CD14-positive monocyte (primary cell): ENCODE measurements around the gene NEDD4L. TPM values are rescaled to one million over a fixed set of nuclear protein-coding genes. Genes with fewer than 3 reads are reported as not detected.

ENCODE experiments used
- DNase-seq, 3 donors: peaks; one replicate each; pipeline ENCODE4 v3.0.0-alpha.2; 2011 to 2022
- H2AFZ ChIP-seq: 2 replicates; pipeline ENCODE4 v1.6.0; 2012; ENCODE audit warnings: mild to moderate bottlenecking, low read depth, low read length, inconsistent platforms; ENCODE audit not compliant: insufficient read depth, poor library complexity, severe bottlenecking
- H3K27ac ChIP-seq, 2 donors: 1 replicate in 1 of 2; 2 replicates in 1 of 2; pipeline ENCODE4 v1.5.1; 2012 to 2013; ENCODE audit warnings: low read length in 2 of 2, control low read depth in 1 of 2, inconsistent platforms in 1 of 2, low read depth in 1 of 2, mild to moderate bottlenecking in 1 of 2
- H3K27me3 ChIP-seq, 2 donors: one replicate each; pipeline versions ENCODE4 v1.6.0 to v1.6.1; 2011 to 2013; ENCODE audit warnings: low read length in 2 of 2; ENCODE audit not compliant: control insufficient read depth in 2 of 2, insufficient read depth in 2 of 2
- H3K36me3 ChIP-seq, 2 donors: replicated peaks in 1 of 2; 1 replicate in 1 of 2; 2 replicates in 1 of 2; pipeline versions ENCODE4 v1.5.1 to v1.6.1; 2012 to 2013; ENCODE audit warnings: low read length in 2 of 2, control low read depth in 1 of 2, inconsistent platforms in 1 of 2, mild to moderate bottlenecking in 1 of 2; ENCODE audit not compliant: insufficient read depth in 2 of 2, control insufficient read depth in 1 of 2
- H3K4me1 ChIP-seq, 2 donors: 1 replicate in 1 of 2; 2 replicates in 1 of 2; pipeline versions ENCODE4 v1.5.1 to v1.6.1; 2012 to 2013; ENCODE audit warnings: low read length in 2 of 2, control low read depth in 1 of 2, inconsistent platforms in 1 of 2, mild to moderate bottlenecking in 1 of 2, moderate library complexity in 1 of 2; ENCODE audit not compliant: insufficient read depth in 2 of 2, control insufficient read depth in 1 of 2
- H3K4me2 ChIP-seq: replicated peaks from 2 replicates; pipeline ENCODE3; 2012; ENCODE audit warnings: low read length, moderate library complexity, mild to moderate bottlenecking; ENCODE audit not compliant: poor library complexity, severe bottlenecking; ENCODE audit errors: extremely low read depth
- H3K4me3 ChIP-seq, 3 experiments: fragments of 200-600 bp in 1 of 3; sonication (generic) in 1 of 3; replicated peaks in 1 of 3; 1 replicate in 2 of 3; 2 replicates in 1 of 3; pipeline ENCODE4 v1.5.1; 2011 to 2013; ENCODE audit warnings: low read length in 3 of 3, mild to moderate bottlenecking in 3 of 3, control low read depth in 2 of 3, low read depth in 2 of 3, inconsistent platforms in 1 of 3, moderate library complexity in 1 of 3
- H3K79me2 ChIP-seq: 2 replicates; pipeline ENCODE4 v1.6.0; 2012; ENCODE audit warnings: mild to moderate bottlenecking, control low read depth, inconsistent platforms, low read length, moderate library complexity; ENCODE audit not compliant: insufficient read depth
- H3K9ac ChIP-seq: 2 replicates; pipeline ENCODE4 v1.6.0; 2017; ENCODE audit warnings: low read length, mild to moderate bottlenecking; ENCODE audit not compliant: insufficient read depth, poor library complexity, severe bottlenecking
- H3K9me3 ChIP-seq, 2 donors: replicated peaks in 1 of 2; 1 replicate in 1 of 2; 2 replicates in 1 of 2; pipeline versions ENCODE4 v1.5.1 to v1.6.1; 2012 to 2013; ENCODE audit warnings: low read length in 2 of 2, control low read depth in 1 of 2; ENCODE audit not compliant: control insufficient read depth in 1 of 2, insufficient read depth in 1 of 2
- H4K20me1 ChIP-seq: 2 replicates; pipeline ENCODE4 v1.6.0; 2012; ENCODE audit warnings: mild to moderate bottlenecking, low read length, control low read depth, moderate library complexity; ENCODE audit not compliant: insufficient read depth
- H3K27ac Mint-ChIP-seq, 7 donors: one replicate each; pipeline ENCODE4 v1.8.0; 2020; ENCODE audit warnings: mild to moderate bottlenecking in 7 of 7, mixed read lengths in 7 of 7, moderate library complexity in 6 of 7, inconsistent platforms in 2 of 7
- H3K27me3 Mint-ChIP-seq, 3 donors: one replicate each; pipeline ENCODE4 v1.8.0; 2021 to 2022; ENCODE audit warnings: low read depth in 3 of 3, mild to moderate bottlenecking in 3 of 3, mixed read lengths in 3 of 3, moderate library complexity in 3 of 3, inconsistent platforms in 1 of 3
- H3K36me3 Mint-ChIP-seq, 2 donors: one replicate each; pipeline ENCODE4 v1.8.0; 2020; ENCODE audit warnings: mixed read lengths in 2 of 2, inconsistent platforms in 1 of 2, mild to moderate bottlenecking in 1 of 2
- H3K4me1 Mint-ChIP-seq: one replicate; pipeline ENCODE4 v1.8.0; 2020; ENCODE audit warnings: mild to moderate bottlenecking, mixed read lengths
- H3K4me3 Mint-ChIP-seq, 2 donors: one replicate each; pipeline ENCODE4 v1.8.0; 2020; ENCODE audit warnings: mild to moderate bottlenecking in 2 of 2, mixed read lengths in 2 of 2, moderate library complexity in 1 of 2
- H3K9me3 Mint-ChIP-seq, 7 donors: one replicate each; pipeline ENCODE4 v1.8.0; 2020 to 2022; ENCODE audit warnings: mixed read lengths in 7 of 7, mild to moderate bottlenecking in 6 of 7, moderate library complexity in 6 of 7, inconsistent platforms in 2 of 7
- WGBS: methylation state at CpG from one replicate; pipeline ENCODE4 v1.1.5; 2013; ENCODE audit warnings: missing lambda C conversion rate; ENCODE audit not compliant: insufficient coverage; 5-methylcytosine and 5-hydroxymethylcytosine counted together
- intact Hi-C, 2 donors: fragments of 100-400 bp; cut with micrococcal nuclease; formaldehyde crosslinking; loops; one replicate each; pipeline versions ENCODE4 v1.15.0 to v1.15.1; 2023
- polyA plus RNA-seq, 3 donors: library from polyadenylated mRNA; depleted of rRNA in 1 of 3; unstranded in 2 of 3; stranded (reverse) in 1 of 3; fragments of 300-500 nt in 2 of 3; fragments of >200 nt in 1 of 3; fragmentation: Illumina TruSeq in 2 of 3; gene quantifications; 1 replicate in 2 of 3; 2 replicates in 1 of 3; pipeline ENCODE4 v1.2.3, GENCODE V29; 2012 to 2021
- TF ChIP-seq, protein P1 (sequence below): fragments of 200-600 bp; IDR thresholded peaks from one replicate; pipeline ENCODE4 v1.8.0; 2022; ENCODE audit warnings: antibody characterized with exemption, mild to moderate bottlenecking

The NEDD4L gene
- polyA plus RNA-seq, 3 donors, result 2.5 to 5.2 (median 4.5) TPM

DNA sequence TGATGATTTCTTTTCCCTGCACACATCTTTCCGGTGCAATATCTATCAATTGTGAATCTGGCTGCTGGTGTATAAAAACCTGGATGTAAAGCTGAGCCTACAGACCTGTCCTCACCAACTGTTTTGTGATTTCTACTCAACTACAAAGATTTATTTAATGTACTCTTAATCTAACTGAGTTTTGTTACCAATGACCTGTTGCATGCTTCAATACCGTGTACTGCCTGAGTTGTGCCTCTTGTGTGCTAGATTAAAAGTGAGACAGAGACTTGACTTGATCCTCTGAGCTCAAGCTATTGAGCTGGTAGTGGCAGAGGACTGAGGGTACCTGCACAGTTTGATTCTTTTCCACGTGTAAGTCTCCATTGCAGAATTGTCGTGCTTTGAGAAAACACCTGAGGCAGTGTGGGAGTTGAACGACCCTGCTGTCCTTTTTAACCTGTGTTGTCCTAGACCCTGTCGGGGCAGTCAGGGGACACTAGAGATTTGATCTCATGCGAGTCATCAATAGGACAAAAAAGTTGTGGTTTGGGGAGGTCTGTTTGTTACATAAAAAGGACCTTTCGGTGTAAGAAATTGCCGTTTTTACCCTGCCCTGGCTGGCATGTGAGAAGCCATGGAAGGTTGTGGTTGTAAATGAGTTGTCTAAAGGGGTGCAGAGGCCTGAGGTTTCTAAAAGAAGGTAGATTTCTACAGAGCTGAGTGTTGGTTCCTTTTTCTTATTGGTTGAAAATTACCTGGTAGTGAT lies 353.5 kb downstream of the NEDD4L start:
- intact Hi-C loops, result no loop called here
- no peaks in the 10 kb centered on the region for H3K9me3 ChIP-seq
- no peak overlapping the region for H3K4me2 ChIP-seq
- WGBS, result 95% methylated on average over 8 of the region's 9 CpGs
- Mint-ChIP-seq H3K36me3 (no peaks in the 10 kb centered on the region), H3K4me3 (no peak overlapping the region), H3K27ac (no peak overlapping the region), H3K4me1 (no peaks in the 10 kb centered on the region), H3K9me3 (no peaks in the 10 kb centered on the region), H3K27me3 (peaks cover 0 to 2% (median 0%) of the 10 kb centered on the region in 3 donors)
- H3K27ac ChIP-seq, result no peak overlapping the region
- no peaks in the 10 kb centered on the region for H3K4me1 ChIP-seq
- H3K9ac ChIP-seq, result no peak overlapping the region
- TF ChIP-seq, protein P1, sequence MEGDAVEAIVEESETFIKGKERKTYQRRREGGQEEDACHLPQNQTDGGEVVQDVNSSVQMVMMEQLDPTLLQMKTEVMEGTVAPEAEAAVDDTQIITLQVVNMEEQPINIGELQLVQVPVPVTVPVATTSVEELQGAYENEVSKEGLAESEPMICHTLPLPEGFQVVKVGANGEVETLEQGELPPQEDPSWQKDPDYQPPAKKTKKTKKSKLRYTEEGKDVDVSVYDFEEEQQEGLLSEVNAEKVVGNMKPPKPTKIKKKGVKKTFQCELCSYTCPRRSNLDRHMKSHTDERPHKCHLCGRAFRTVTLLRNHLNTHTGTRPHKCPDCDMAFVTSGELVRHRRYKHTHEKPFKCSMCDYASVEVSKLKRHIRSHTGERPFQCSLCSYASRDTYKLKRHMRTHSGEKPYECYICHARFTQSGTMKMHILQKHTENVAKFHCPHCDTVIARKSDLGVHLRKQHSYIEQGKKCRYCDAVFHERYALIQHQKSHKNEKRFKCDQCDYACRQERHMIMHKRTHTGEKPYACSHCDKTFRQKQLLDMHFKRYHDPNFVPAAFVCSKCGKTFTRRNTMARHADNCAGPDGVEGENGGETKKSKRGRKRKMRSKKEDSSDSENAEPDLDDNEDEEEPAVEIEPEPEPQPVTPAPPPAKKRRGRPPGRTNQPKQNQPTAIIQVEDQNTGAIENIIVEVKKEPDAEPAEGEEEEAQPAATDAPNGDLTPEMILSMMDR, result no peak
- H3K79me2 ChIP-seq, result no peaks in the 10 kb centered on the region
- H3K36me3 ChIP-seq, result no peaks in the 10 kb centered on the region
- no peak overlapping the region for H3K4me3 ChIP-seq
- no peak overlapping the region for H2AFZ ChIP-seq
- no peaks in the 10 kb centered on the region for H4K20me1 ChIP-seq
- no peak for DNase-seq
- H3K27me3 ChIP-seq, result no peaks in the 10 kb centered on the region

DNA sequence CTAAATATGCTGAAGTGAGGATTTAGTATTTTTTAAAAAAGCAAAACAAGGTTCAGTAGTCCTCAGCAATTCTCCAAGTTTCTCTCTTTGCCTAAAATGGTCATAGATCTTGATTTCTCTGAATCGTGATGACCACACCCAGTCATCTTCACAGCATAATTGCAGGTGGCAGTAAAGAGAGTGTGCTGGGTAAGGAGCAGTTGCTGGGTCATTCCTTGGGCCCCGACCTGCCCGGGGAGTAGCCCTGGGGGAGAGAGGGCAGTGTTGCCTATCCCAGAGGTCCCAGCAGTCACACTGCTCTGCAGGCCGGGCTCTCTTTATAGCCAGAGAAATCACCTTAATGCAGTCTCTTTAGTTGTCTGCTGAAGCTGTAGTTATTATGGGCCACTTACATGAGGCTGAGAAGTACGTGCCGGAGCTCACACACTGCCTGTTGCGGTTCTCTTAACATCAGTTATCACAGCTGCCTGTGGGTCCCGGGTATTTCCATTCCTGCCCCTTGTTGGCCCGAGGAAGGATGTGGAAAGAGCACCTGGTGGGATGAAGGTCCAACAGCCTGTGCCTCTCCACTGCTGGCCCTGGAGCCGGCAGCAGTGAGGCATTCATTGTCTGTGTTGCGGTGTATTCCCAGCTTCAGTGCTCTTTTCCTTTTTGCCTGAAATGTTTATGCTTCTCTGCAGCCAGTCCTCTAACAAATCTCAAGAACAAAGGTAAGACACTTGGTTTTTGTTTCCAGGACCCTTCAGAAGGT lies 354.8 kb downstream of the NEDD4L start:
- no peak overlapping the region for H3K9ac ChIP-seq
- H3K4me3 ChIP-seq, result no peak overlapping the region
- no peaks in the 10 kb centered on the region for H3K9me3 Mint-ChIP-seq
- intact Hi-C loops, result no loop called here
- no peak overlapping the region for H2AFZ ChIP-seq
- no peak for DNase-seq
- no peaks in the 10 kb centered on the region for H3K4me1 ChIP-seq
- H3K79me2 ChIP-seq, result no peaks in the 10 kb centered on the region
- TF ChIP-seq, protein P1, result no peak
- H3K27ac Mint-ChIP-seq, result no peak overlapping the region
- no peaks in the 10 kb centered on the region for H4K20me1 ChIP-seq
- H3K27ac ChIP-seq, result no peak overlapping the region
- 92% methylated on average over 10 of the region's 11 CpGs for WGBS
- H3K4me2 ChIP-seq, result no peak overlapping the region
- no peaks in the 10 kb centered on the region for H3K4me1 Mint-ChIP-seq
- no peaks in the 10 kb centered on the region for H3K9me3 ChIP-seq
- no peaks in the 10 kb centered on the region for H3K36me3 ChIP-seq
- H3K27me3 ChIP-seq, result no peaks in the 10 kb centered on the region
- H3K27me3 Mint-ChIP-seq, result peaks cover 0 to 2% (median 0%) of the 10 kb centered on the region in 3 donors
- no peaks in the 10 kb centered on the region for H3K36me3 Mint-ChIP-seq
- no peak overlapping the region for H3K4me3 Mint-ChIP-seq
